Erythroblast (primary cell): ENCODE results near the gene GTF3C4.

Experiments
- GATA1 ChIP-seq: IDR thresholded peaks from 2 replicates; pipeline ENCODE4 v1.6.1; 2011; ENCODE audit warnings: low read depth, mild to moderate bottlenecking, control low read depth, low read length, moderate library complexity
- POLR2A ChIP-seq: IDR thresholded peaks from 2 replicates; pipeline ENCODE4 v1.6.1; 2011; ENCODE audit warnings: mild to moderate bottlenecking, low read length

DNA sequence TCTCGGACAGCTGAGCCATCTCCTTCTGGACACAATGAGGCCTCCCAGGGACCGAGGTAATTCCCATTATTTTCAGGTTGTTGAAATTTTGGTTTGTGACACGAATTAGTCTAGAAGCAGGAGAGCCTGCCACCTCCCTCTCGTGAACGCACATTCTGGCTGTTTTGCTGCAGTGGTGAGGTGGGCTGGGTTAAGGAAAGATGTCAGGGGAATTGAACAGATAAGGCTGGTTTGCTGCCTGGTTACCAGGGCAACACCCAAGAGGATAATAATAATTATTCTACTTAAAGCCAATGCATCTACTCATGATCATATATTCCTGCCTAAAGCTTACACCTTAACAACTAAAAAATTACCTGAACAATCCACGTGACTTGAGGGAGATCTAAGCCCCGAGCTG is 38.6 kb upstream of the GTF3C4 start:
- no peak for TF ChIP-seq POLR2A
- TF ChIP-seq GATA1: no peak
